ENCODE measurements around the gene PRKD1. TPM values are rescaled to one million over a fixed set of nuclear protein-coding genes. Genes with fewer than 3 reads are reported as not detected.

PRKD1 gene
- total RNA-seq, 1 experiment from 2014 or later, result not detected

GRCh38 chr14:29587046-29587445 lies 340.6 kb downstream of the PRKD1 start:
- TF ChIP-seq CEBPB (IDR thresholded peaks at IDR 0.05; ENCODE audit: low read depth) (no peak), POLR2AphosphoS5 (IDR thresholded peaks at IDR 0.05; ENCODE audit: low read depth, low read length) (no peak), ZNF274 (IDR thresholded peaks at IDR 0.05; ENCODE audit: low read depth, low read length) (no peak), EZH2 (IDR thresholded peaks at IDR 0.05) (no peak)
- TF ChIP-seq, protein P1, sequence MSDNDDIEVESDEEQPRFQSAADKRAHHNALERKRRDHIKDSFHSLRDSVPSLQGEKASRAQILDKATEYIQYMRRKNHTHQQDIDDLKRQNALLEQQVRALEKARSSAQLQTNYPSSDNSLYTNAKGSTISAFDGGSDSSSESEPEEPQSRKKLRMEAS (IDR thresholded peaks at IDR 0.05), result no peak
- TF ChIP-seq, protein P2, sequence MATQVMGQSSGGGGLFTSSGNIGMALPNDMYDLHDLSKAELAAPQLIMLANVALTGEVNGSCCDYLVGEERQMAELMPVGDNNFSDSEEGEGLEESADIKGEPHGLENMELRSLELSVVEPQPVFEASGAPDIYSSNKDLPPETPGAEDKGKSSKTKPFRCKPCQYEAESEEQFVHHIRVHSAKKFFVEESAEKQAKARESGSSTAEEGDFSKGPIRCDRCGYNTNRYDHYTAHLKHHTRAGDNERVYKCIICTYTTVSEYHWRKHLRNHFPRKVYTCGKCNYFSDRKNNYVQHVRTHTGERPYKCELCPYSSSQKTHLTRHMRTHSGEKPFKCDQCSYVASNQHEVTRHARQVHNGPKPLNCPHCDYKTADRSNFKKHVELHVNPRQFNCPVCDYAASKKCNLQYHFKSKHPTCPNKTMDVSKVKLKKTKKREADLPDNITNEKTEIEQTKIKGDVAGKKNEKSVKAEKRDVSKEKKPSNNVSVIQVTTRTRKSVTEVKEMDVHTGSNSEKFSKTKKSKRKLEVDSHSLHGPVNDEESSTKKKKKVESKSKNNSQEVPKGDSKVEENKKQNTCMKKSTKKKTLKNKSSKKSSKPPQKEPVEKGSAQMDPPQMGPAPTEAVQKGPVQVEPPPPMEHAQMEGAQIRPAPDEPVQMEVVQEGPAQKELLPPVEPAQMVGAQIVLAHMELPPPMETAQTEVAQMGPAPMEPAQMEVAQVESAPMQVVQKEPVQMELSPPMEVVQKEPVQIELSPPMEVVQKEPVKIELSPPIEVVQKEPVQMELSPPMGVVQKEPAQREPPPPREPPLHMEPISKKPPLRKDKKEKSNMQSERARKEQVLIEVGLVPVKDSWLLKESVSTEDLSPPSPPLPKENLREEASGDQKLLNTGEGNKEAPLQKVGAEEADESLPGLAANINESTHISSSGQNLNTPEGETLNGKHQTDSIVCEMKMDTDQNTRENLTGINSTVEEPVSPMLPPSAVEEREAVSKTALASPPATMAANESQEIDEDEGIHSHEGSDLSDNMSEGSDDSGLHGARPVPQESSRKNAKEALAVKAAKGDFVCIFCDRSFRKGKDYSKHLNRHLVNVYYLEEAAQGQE (IDR thresholded peaks at IDR 0.05; ENCODE audit: low read depth), result no peak
- POLR2A ChIA-PET, result no interaction called here
- CTCF ChIA-PET, result no interaction called here

DNA sequence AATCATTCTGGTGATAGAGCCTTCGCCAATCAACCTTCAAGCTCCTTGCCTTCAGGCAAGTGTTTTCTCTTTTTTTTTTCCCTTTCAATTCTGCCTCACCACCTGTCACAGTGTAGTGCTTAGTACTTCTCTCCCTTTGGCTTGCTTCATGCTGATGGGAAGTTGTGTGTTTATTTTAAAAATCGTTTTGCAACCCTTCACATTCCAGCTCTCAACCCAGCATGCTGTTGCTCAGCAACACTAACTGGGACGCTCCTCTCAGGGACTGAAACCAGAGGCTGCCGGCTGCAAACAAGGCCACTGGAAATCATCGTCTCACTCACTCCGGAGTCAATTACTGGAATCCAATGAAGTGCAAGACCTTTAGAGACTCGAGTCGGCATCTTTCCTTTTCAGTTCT lies 342.7 kb downstream of the PRKD1 start:
- Histone ChIP-seq H3K9ac (ENCODE audit: low read length) (no peak overlapping the region), H3K4me1 (ENCODE audit: control insufficient read depth in 1 of 2, insufficient read depth in 2 of 2, low read length in 2 of 2) (no peaks in the 10 kb centered on the region), H3K9me3 (ENCODE audit: control insufficient read depth in 1 of 2, insufficient read depth in 1 of 2, low read depth in 1 of 2, low read length in 2 of 2) (peaks cover 8 to 39% of the 10 kb centered on the region in 2 experiments; a peak in 2 of 4 replicates), H4K20me1 (ENCODE audit: insufficient read depth) (no peaks in the 10 kb centered on the region), H3K27me3 (ENCODE audit: insufficient read depth, low read length) (no peaks in the 10 kb centered on the region), H3K27ac (ENCODE audit: low read depth, low read length) (no peak overlapping the region), H3K4me2 (ENCODE audit: low read length) (no peak overlapping the region), H2AFZ (ENCODE audit: low read depth, low read length, poor library complexity, severe bottlenecking) (no peak overlapping the region), H3K4me3 (replicated peaks in 1 of 2; ENCODE audit: low read depth in 1 of 2, low read length in 2 of 2) (no peak overlapping the region), H3K9me2 (ENCODE audit: insufficient read depth) (no peaks in the 10 kb centered on the region), H3K79me2 (ENCODE audit: insufficient read depth, low read length) (no peaks in the 10 kb centered on the region), H3K36me3 (ENCODE audit: control insufficient read depth in 1 of 2, insufficient read depth in 2 of 2, low read length in 2 of 2) (no peaks in the 10 kb centered on the region)
- no peak for DNase-seq (ENCODE audit: low read depth, low spot score)
- intact Hi-C loops (cut with micrococcal nuclease), result no loop called here
- ChIA-PET CTCF (no interaction called here), RAD21 (ENCODE audit: low non-redundant PET in 1 of 2, low total read pairs in 2 of 2, uncharacterized antibody in 2 of 2, unreplicated experiment in 2 of 2) (no interaction called here), POLR2A (no interaction called here)
- BruUV-seq (replicated peaks), result no TSS peak
- TF ChIP-seq EGR1 (IDR thresholded peaks at IDR 0.05; ENCODE audit: low read depth) (no peak), SIN3A (IDR thresholded peaks at IDR 0.05; ENCODE audit: low read depth) (no peak), ELF1 (IDR thresholded peaks at IDR 0.05; ENCODE audit: borderline replicate concordance, low read depth) (no peak), EZH2phosphoT487 (IDR thresholded peaks at IDR 0.05; ENCODE audit: borderline replicate concordance) (no peak), SRF (IDR thresholded peaks at IDR 0.05; ENCODE audit: low read depth) (no peak), SP1 (IDR thresholded peaks at IDR 0.05; ENCODE audit: low read depth) (no peak), FOSL1 (IDR thresholded peaks at IDR 0.05; ENCODE audit: low read depth) (no peak), RAD21 (IDR thresholded peaks at IDR 0.05; ENCODE audit: low read depth) (no peak), POLR2A (IDR thresholded peaks at IDR 0.05; ENCODE audit: borderline replicate concordance, extremely low read depth, insufficient read depth, insufficient read length) (no peak), JUND (IDR thresholded peaks at IDR 0.05) (no peak), YY1 (IDR thresholded peaks at IDR 0.05; ENCODE audit: extremely low read depth, insufficient replicate concordance, low read depth, low read length) (no peak), EZH2 (IDR thresholded peaks at IDR 0.05) (no peak), POLR2AphosphoS5 (IDR thresholded peaks at IDR 0.05; ENCODE audit: low read depth, low read length) (no peak)
- TF ChIP-seq, protein P3, sequence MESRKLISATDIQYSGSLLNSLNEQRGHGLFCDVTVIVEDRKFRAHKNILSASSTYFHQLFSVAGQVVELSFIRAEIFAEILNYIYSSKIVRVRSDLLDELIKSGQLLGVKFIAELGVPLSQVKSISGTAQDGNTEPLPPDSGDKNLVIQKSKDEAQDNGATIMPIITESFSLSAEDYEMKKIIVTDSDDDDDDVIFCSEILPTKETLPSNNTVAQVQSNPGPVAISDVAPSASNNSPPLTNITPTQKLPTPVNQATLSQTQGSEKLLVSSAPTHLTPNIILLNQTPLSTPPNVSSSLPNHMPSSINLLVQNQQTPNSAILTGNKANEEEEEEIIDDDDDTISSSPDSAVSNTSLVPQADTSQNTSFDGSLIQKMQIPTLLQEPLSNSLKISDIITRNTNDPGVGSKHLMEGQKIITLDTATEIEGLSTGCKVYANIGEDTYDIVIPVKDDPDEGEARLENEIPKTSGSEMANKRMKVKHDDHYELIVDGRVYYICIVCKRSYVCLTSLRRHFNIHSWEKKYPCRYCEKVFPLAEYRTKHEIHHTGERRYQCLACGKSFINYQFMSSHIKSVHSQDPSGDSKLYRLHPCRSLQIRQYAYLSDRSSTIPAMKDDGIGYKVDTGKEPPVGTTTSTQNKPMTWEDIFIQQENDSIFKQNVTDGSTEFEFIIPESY (IDR thresholded peaks at IDR 0.05; ENCODE audit: extremely low read depth, insufficient replicate concordance, low read length), result no peak
- no peak for ATAC-seq

More at GRCh38 chr14:29587046-29587445, 340.6 kb downstream of the PRKD1 start:
- intact Hi-C loops (cut with micrococcal nuclease), result no loop called here
- BruUV-seq (replicated peaks), result no TSS peak
- RAD21 ChIA-PET (ENCODE audit: low non-redundant PET in 1 of 2, low total read pairs in 2 of 2, uncharacterized antibody in 2 of 2, unreplicated experiment in 2 of 2), result no interaction called here
- DNase-seq (ENCODE audit: low read depth, low spot score), result no peak
- Histone ChIP-seq H3K36me3 (ENCODE audit: control insufficient read depth in 1 of 2, insufficient read depth in 2 of 2, low read length in 2 of 2) (no peaks in the 10 kb centered on the region), H4K20me1 (ENCODE audit: insufficient read depth) (no peaks in the 10 kb centered on the region), H3K79me2 (ENCODE audit: insufficient read depth, low read length) (no peaks in the 10 kb centered on the region), H3K4me2 (ENCODE audit: low read length) (no peak overlapping the region), H3K9me2 (ENCODE audit: insufficient read depth) (no peaks in the 10 kb centered on the region), H3K27ac (ENCODE audit: low read depth, low read length) (no peak overlapping the region), H3K27me3 (ENCODE audit: insufficient read depth, low read length) (no peaks in the 10 kb centered on the region), H3K9me3 (ENCODE audit: control insufficient read depth in 1 of 2, insufficient read depth in 1 of 2, low read depth in 1 of 2, low read length in 2 of 2) (peaks cover 5 to 47% of the 10 kb centered on the region in 2 experiments; a peak in 2 of 4 replicates), H3K9ac (ENCODE audit: low read length) (no peak overlapping the region), H3K4me3 (replicated peaks in 1 of 2; ENCODE audit: low read depth in 1 of 2, low read length in 2 of 2) (no peak overlapping the region), H3K4me1 (ENCODE audit: control insufficient read depth in 1 of 2, insufficient read depth in 2 of 2, low read length in 2 of 2) (no peaks in the 10 kb centered on the region), H2AFZ (ENCODE audit: low read depth, low read length, poor library complexity, severe bottlenecking) (no peak overlapping the region)
- ATAC-seq, result no peak

Measured in HCT116 (cell line).